ENCODE measurements around the gene CBX7.

Gene CBX7

DNA sequence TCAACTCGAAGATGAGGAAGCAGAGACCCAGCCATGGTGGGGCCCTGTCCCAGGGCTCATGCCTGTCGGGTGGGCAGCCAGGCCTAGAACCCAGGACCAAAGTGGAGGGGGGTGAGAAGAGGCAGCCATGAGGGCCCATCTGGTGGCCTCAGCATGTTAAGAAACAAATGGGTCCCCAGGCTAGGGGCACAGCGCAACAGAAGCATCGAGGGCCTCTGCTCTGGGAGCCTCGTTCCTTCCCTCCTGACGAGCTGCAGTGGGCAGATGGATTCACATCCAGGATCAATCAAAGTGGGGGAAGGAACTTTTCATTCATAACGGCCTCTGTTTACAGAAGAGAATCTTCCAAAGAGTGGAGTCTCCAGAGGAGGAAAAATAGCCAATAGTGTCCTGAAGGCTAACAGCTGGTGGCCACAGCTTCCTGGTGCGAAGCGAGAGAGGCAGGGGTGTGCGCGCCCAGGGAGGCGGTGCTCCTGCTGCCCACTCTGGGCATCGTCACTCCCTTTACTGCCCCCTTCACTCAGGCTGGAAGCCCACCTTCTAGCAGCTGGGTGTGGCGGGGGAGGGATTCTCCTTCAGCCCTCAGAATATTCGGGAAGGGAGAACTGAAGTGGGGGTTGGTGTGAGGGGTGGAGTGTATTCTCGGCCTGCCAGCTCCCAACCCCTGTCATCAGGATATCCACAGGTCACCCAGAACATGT is 4.3 kb downstream of the CBX7 start:
- FAIRE-seq, result no peak

DNA sequence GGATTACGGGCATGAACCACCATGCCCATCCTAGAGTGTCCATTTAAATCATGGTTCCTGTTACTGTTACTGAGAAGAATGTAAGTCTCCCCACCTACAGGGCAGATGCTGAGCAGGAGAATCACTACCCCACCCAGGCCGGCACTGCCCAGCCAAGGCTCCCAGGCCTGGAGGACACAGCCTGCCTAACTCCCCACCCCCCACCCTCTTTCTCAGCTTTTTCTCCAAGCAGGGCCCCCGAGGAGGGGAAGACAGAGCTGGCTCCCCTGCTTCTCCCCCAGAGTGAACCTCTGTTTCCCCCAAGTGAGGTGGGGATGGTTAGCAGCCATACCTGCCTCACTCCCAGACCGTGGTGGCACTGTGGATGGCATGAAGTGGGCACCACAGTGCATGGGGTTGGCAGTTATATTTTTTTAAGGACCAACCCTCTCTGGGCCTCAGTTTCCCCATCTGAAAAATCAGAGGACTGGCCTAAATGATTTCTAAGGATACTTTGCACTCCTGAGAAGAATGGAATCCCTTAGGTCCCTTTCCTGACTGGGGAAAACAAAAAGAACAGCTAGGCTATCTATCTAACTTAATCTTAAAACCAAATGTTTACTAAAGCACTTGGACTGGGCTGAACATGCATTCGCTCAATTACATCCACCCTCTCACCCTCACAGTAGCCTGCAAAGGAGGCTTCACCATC is 5.0 kb downstream of the CBX7 start:
- no peak for DNase-seq (ENCODE audit: insufficient read length, low spot score)
- no peak for FAIRE-seq

More for the DNA sequence above, 4.3 kb downstream of the CBX7 start:
- no peak for DNase-seq (ENCODE audit: insufficient read length, low spot score)

DNA sequence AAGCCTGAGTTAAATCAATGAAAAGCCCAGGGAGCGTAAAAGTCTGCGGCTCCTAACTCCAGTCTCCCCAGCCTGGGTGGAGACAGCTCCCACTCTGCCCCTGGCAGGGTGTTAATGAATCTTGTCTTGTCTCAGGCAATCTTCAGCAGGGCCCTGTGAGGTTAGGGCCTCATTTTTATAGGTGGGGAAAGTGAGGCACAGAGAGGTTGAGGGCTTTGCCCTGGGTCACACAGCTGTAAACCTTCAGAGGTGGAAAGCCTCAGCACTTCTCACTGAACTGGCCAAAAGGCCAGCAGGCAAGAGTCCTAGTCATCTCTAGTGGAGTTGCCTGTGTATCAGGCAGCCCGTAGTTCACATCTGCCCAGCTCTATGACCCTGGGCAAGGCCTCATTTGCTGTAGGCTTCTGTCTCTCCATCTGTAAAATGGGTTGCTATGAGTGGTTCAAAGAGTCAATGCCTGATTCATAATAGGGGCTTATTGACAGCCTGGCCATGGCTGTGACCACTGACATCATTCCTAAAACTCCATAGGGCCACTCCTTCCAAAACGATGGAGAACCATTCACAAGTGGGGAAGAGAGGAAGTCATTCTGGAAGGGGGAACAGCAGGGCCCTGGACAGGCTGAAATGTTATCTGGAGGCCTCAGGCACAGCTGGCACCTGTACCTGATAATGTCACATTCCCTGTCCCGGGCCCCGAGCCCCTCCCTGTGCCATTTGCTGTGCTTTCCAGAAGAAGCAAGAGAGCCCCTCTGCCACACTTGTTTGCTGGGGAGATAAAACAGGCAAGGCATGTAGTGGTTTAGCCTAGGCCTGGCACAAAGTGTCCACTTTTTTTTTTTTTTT is 6.0 kb downstream of the CBX7 start:
- DNase-seq (ENCODE audit: insufficient read length, low spot score), result no peak
- no peak for FAIRE-seq

DNA sequence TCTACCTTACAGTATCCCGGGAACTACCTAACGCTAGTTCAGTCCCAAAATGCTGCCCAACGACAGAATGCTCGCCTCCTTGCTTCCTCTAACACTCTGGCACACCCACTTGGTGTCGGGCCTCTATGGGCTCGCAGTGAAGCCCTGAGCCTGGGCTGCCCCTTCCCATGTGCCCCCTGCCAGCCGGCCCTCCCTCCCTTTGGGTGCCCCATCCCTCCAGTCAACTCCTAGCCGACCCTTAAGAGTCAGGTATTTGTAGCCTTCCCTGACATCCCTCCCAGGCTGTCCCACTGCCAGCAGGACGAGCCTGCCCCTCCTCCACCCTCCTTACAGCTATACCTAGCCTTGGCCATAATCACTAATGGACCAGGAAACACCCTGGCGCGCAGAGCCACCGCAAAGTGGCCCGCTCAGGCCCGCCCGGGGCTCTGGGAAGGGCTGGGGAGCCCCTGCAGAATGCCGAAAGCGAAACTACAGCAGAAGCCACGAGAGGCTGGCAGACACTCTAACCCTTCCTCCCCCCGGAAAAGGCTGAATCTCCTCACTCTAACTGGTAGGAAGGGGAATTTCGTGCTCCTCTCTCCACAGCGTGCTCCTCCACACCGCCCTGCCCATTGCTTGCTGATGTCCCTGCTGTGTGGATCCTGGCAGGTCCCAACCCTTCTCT is 8.2 kb downstream of the CBX7 start:
- FAIRE-seq (peak; percentile 95), DNase-seq (ENCODE audit: insufficient read length, low spot score) (peak; percentile 85)

DNA sequence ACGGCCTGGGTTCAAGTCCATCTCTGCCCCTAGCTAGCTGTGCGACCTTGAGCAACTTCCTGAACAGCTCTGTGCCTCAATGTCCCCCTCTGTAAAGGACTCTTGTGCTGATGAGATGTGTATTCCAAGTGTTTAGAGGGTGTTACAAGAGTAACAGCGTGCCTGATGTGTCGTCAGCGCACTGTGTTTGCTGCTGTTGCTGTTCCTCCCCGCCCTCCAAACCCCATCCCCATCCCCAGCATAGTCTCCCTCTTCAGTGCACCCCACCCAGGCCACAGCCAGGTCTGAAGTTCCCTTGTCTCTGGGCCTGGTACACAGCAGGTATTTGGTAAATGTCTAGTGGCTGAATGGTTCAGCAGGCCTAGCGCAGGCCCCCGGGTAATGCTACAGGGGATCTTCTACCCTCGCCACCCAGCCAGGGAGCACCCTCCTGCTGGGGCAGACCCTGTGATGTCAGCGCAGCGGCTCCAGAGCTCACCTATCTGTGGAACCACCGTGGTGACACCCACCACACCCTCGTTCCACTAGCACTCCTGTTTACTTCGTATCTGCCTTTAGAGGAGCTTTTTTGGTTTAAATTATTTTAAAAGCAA is 10.3 kb downstream of the CBX7 start:
- DNase-seq (ENCODE audit: insufficient read length, low spot score) (no peak), FAIRE-seq (no peak)

DNA sequence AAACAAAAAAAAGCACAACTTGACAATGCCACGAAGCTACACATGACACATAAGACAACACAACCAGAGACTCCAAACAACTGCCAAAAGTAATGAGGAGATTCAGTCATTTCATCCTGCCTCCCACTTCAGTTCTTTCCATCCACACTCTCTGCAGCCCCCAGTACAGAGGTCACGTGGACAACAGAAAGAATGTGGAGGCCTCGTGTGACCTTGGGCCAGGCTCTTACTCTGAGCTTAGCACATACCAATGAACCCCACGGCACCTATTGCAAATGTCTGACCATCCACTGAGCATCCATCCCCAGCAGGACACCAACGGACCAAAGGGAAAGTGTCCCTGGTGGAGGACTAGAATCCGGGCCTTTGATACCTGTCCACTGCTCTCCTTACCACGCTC is 12.5 kb downstream of the CBX7 start:
- no peak for FAIRE-seq
- no peak for DNase-seq (ENCODE audit: insufficient read length, low spot score)

DNA sequence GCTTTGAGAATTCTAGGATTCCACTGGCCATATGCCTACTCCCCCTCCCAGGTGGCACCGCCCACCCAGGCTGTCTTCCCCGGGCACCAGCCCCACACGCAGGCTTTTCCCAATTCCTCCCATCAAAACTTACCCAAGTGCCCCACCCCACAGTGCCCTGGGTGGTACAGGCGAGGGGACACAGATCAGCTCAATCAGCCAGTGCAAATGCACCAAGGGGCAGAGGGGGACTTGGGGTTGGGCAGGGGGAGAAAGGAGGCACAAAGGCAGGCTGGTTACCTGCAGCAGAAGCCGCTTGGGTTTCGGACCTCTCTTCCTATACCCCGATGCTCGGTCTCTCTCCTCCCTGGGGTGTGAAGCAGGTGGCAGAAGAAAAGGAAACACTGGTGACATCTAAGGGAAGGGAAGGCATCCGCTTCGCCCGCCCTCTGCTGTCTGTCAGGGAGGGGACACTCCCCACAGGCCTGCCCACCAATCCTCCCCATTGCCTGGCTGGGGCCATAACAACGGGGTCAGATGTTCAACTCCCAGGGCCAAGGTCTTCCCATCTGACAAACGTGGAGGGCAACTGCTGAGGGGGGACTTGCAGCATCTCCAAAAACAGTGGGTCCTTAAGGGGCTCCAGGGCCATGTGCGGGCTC is 14.0 kb downstream of the CBX7 start:
- DNase-seq (ENCODE audit: insufficient read length, low spot score) (no peak), FAIRE-seq (no peak)

DNA sequence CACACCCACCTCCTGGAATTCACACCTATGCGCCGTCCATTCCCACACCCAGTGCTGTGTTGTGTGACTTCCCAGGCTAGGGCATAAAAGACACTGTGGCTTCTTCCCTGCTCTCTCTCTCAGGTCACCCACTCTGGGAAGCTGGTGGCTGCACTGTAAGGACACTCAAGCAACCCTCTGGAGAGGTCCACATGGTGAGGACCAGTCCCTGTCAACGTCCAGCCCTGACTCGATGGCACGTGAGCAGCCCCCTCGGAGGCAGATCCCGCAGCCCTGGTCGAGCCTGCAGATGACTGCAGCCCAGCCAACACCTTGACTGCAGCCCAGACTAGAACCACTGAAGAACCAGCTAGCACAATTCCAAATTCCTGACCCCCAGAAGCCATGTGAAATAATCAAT is 16.2 kb downstream of the CBX7 start:
- DNase-seq (ENCODE audit: insufficient read length, low spot score), result no peak

DNA sequence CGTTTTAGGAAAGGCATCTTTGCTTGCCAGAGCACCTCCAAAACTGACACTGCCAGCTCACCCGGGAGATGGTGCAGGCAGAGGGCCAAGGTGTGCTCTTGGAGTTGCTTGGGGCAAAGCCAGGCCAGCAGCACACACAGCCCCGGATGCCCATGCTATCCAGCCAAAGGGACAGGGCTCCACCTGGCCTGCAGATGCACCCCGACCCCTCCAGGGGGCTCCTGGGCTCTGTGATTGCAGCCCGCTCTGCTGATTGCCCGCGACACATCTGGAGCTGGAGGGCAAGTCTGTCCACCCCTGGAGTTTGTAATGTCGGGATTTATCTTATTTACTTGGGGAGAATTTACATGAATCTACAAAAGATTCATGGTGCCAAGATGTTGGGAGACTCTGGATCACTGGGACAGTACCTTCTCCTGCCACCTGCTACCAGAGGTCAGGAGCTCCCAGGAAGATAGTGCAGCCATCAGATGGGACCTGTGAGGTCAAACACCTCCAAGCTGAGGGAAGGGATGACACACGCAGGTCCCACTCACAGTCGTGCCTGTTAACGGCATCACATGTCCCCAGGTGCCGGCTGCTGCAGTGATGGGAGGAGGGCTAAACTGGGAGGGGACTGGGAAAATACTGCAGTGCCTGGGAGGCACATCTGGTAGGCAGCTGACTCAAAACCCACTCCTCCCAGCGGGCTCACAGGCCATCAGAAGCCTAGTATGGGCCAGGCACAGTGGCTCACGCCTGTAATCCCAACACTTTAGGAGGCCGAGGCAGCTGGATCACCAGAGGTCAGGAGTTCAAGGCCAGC is 17.2 kb downstream of the CBX7 start:
- peak; percentile 72 for DNase-seq (ENCODE audit: insufficient read length, low spot score)
- peak; percentile 11 for FAIRE-seq

More for the DNA sequence above, 16.2 kb downstream of the CBX7 start:
- FAIRE-seq, result no peak

DNA sequence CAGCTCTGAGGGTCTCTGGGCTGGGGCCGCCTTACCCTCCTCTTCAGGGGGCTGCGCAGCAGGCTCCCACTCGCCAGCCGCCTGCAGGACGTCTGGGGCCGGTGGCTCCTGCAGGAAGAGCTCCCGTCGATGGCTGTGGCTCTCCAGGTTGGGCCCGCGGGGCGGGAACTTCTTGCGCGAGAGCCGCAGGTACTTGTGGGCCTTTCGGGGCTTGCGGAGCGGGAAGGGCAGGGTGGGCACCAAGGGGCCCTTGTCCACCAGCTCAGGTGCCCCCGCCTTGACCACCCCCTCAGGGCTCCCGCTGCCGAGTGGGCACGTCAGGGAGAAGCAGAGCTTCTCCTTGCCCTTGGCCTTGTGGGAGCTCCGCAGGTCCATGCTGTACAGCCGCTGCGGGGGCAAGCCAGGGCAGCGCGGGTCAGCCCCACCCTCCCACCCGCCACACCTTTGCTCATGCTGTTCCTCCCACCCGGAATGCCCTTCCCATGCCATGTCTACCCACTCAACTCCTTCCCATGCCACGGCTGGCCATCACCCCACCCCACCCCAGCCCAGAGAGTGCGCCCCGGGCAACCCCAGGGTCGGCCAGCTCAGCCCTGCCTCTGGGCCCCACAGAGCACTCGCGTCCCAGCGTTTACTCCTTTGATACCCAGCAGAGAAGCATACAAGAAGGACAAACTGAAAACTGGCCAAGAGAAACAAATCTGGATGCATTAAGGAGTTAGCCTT is 18.0 kb downstream of the CBX7 start:
- FAIRE-seq (peak; percentile 55), DNase-seq (ENCODE audit: insufficient read length, low spot score) (no peak)

DNA sequence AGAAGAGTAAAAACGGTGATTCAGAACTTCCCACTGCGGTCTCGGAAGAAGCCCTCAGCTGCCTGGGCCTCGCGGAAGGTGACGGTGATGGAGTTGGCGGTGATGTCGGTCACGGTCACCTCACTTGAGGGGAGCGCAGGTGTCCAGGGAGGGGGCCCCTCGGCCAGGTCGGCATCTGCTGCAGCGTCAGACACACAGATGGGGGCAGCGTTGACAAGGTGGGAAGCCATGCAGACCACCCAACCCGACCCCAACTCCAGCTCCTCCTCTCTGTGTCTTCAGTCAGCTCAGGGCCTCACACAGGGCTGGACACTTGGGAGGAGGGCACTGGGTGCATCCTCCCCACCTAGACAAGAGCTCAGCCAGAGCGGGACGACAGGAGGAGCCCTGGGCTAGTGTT is 18.6 kb downstream of the CBX7 start:
- DNase-seq (ENCODE audit: insufficient read length, low spot score), result no peak
- FAIRE-seq, result no peak

DNA sequence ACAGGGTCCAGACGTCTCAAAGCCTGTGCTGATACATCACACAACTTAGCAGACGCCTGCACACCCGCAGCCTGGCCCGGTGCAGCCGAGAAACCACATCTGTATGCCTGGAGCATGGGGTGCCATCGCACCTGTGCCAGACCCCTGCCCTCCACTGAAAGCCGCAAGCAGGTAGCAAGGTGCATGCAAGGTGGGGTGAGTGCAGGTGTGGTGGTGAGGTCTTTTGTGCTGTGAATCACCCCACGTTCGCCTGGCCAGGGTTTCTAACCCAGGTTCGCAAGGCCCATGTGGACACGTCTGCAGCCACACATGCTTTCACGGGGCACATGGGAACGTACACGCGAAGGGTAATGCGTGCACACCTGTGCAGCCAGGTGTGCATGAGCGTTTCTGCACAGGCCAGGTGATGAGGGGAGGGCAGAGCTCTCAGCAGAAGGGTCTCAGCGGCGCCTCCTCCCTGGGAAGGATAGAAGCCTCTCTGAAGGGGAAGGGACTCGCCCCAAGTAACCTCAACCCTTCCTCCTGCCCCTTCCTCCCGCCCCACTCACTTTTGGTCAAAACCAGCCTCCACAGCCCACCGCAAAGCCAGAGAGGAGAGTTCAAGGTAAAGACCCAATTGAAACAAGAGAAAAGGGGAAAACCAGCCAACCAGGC is 19.5 kb downstream of the CBX7 start:
- FAIRE-seq (no peak), DNase-seq (ENCODE audit: insufficient read length, low spot score) (no peak)

DNA sequence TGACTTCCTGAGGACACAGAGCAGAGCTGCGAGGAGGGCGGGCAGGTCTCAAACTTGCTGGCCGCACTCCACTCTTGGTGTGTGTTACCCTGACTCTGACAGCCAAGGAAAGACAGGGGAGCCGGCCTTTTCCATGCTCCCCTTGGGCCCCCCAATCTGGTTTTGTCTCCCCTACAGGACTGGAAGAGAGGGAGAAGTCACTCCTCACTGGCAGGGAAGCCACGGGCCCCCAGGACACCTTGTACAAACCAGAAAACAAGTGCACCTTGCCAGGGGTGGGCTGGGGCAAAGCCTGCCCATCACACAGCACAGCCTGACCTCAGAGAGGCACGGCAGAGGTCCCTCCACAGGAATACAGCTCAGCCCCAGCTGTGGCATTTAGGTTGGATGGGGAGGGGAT is 20.2 kb downstream of the CBX7 start:
- DNase-seq (ENCODE audit: insufficient read length, low spot score) (no peak), FAIRE-seq (no peak)

DNA sequence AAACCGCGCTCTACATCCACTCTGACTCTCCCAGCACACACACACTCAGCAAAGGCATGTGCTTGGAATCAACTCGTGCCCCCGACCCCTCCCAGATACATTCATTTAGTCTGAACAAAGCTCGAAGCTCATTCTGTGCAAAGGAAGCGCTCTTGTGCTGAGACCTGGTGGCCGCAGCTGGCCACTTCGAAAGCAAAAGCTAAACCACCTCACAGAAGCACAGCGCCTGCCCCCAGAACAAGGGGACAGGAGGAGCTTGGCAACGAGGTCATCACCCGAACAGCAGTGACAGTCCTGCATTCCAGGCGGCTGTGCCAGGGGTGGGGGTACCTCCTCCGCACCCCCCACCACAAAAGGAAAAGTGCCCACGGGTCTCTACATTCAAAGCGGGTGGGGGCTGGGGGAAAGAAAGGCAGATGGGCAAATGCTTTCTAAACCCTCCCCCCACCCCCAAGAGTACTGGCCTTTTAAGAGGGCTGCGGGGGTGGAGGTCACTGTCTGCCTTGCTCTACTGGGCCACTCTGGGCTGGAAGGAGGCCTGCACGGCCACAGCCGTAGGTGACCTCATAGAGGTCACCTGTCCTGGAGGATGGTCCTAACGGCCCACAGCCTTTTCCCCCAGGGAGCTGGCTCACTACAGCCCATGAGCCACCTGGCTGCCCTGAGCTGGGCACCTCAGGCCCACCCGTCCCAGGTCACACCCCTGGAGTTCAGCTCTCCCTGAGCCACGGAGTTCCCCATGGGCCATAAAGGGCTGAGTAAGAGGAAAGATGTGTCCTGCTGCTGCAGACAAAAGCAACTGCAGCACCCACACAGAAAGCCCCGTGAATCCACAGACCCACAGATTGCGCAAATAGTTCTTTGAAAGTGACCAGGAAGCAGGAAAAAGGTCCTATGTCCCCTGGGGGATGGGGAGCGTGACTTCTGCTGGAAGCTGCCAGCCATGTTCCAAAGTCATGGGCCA is 21.3 kb downstream of the CBX7 start:
- no peak for FAIRE-seq
- no peak for DNase-seq (ENCODE audit: insufficient read length, low spot score)

DNA sequence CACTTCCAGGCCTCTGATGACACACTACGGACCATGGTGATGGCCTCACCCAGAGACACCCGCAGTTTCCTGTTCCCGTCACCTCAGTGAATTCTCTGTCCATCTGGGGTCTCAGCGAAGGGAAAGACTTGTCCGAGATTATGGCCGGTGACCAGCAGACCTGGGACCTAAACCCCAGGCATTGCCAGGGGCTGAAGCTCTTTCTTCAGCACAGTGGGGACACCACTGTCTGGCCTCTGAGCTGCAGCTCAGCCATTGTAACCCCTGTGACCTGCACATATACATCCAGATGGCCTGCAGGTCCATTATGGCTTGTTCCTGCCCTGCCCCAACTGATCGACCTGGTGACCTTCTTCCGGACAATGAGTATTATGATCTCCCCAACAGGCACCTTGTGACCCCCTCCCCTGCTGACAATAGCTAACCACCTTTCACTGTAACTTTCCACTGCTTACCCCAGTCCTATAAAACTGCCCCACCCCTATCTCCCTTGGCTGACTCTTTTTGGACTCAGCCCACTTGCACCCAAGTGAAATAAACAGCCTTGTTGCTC is 22.3 kb downstream of the CBX7 start:
- DNase-seq (ENCODE audit: insufficient read length, low spot score), result no peak
- no peak for FAIRE-seq

DNA sequence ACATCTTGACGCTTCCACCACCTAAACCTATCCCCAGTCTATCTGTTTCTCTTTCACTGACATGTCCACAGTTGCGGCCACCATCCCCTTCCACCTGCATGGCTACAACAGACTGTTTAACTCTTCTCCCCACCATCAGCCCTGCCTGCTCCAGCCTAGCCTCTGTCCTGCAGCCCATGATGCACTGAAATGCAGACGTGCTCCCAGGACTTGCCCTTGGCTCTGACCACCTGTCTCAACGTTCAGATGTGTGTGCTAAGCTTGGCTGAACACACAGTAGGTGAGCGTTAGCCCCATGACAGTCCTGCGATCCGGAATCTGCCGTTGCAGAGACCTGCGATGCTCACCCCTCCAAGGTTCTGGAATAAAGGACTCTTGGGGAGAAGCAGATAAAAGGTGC is 22.7 kb downstream of the CBX7 start:
- DNase-seq (ENCODE audit: insufficient read length, low spot score) (no peak), FAIRE-seq (no peak)

DNA sequence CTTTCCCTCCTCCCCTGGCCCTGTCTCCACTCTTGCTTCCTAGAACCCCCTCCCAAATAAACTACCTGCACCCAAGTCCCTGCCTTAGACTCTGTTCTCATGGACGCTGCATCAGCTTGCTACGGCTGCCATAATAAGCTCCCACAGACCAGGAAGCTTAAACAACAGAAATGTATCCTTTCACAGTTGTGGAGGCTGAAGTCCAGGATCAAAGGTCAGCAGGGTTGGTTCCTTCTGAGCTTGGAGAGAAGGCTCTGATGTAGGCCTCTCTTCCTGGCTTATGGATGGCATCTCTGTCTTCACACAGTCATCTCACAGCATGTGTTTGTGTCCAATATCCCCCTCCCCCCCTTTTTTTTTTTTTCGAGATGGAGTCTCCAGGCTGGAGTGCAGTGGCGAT is 23.4 kb downstream of the CBX7 start:
- FAIRE-seq (no peak), DNase-seq (ENCODE audit: insufficient read length, low spot score) (no peak)

Measured in GM19239 (cell line).